H1 (cell line): Measurements from ENCODE around the gene HOMER3. TPM values are rescaled to one million over a fixed set of nuclear protein-coding genes. Genes with fewer than 3 reads are reported as not detected.

Experiments
- CTCF ChIA-PET: fragments of 300-600 bp; sonication (Branson Sonifier 250); formaldehyde crosslinking; loops from one replicate; lab custom pipeline; 2021; ENCODE audit not compliant: partially characterized antibody; lab: Charles Lee
- POLR2A ChIA-PET: fragments of 300-600 bp; sonication (Branson Sonifier 250); formaldehyde crosslinking; loops from one replicate; lab custom pipeline; 2021; ENCODE audit warnings: inconsistent platforms; ENCODE audit not compliant: partially characterized antibody; lab: Charles Lee
- DNase-seq, 2 experiments: peaks; one replicate each; pipeline versions ENCODE4 v3.0.0 to v3.0.0-alpha.2; 2010 to 2022; ENCODE audit warnings: low spot score in 2 of 2, low read depth in 1 of 2, mixed read lengths in 1 of 2
- FAIRE-seq: peaks from 2 replicates; lab custom pipeline; 2011; peaks lifted over from hg19 to GRCh38; lab: Jason Lieb, UNC
- H2AFZ ChIP-seq: 2 replicates; pipeline ENCODE4 v1.8.1; 2012; ENCODE audit warnings: low read length, inconsistent platforms
- H2AK5ac ChIP-seq: 2 replicates; pipeline ENCODE4 v1.6.1; 2013; ENCODE audit warnings: low read depth, low read length
- H2BK120ac ChIP-seq: replicated peaks from 2 replicates; pipeline ENCODE3; 2013; ENCODE audit warnings: low read depth, low read length, inconsistent platforms
- H2BK12ac ChIP-seq: 2 replicates; pipeline ENCODE4 v1.6.1; 2013; ENCODE audit warnings: low read depth, low read length
- H2BK15ac ChIP-seq: 2 replicates; pipeline ENCODE4 v1.6.1; 2013; ENCODE audit warnings: low read length
- H2BK20ac ChIP-seq: 2 replicates; pipeline ENCODE4 v1.6.1; 2013; ENCODE audit warnings: low read length
- H2BK5ac ChIP-seq: 2 replicates; pipeline ENCODE4 v1.6.1; 2013; ENCODE audit warnings: low read depth, low read length
- H3K14ac ChIP-seq: 2 replicates; pipeline ENCODE4 v1.6.1; 2013; ENCODE audit warnings: inconsistent platforms; ENCODE audit not compliant: insufficient read length
- H3K18ac ChIP-seq: 2 replicates; pipeline ENCODE4 v1.6.1; 2013; ENCODE audit warnings: low read length; ENCODE audit errors: extremely low read depth
- H3K23ac ChIP-seq: 2 replicates; pipeline ENCODE4 v1.6.1; 2013; ENCODE audit warnings: inconsistent platforms; ENCODE audit not compliant: insufficient read length
- H3K23me2 ChIP-seq: 2 replicates; pipeline ENCODE4 v1.6.1; 2013; ENCODE audit warnings: low read depth, low read length
- H3K27ac ChIP-seq: 2 replicates; pipeline ENCODE4 v1.6.1; 2011; ENCODE audit warnings: low read depth, low read length, inconsistent platforms
- H3K27me3 ChIP-seq, 4 experiments: replicated peaks in 1 of 4; 1 replicate in 1 of 4; 2 replicates in 3 of 4; pipeline versions ENCODE4 v1.6.1 to v1.8.1; 2011 to 2013; ENCODE audit warnings: low read length in 3 of 4, mild to moderate bottlenecking in 3 of 4, inconsistent platforms in 2 of 4, mixed read lengths in 2 of 4, moderate library complexity in 1 of 4; ENCODE audit not compliant: control insufficient read depth in 3 of 4, insufficient read depth in 3 of 4; ENCODE audit errors: extremely low read depth in 1 of 4
- H3K36me3 ChIP-seq, 4 experiments: 2 replicates each; pipeline versions ENCODE4 v1.6.1 to v1.8.1; 2011 to 2013; ENCODE audit warnings: mild to moderate bottlenecking in 4 of 4, low read length in 3 of 4, moderate library complexity in 2 of 4, control low read depth in 1 of 4, inconsistent platforms in 1 of 4; ENCODE audit not compliant: insufficient read depth in 4 of 4, control insufficient read depth in 2 of 4
- H3K4ac ChIP-seq: replicated peaks from 2 replicates; pipeline ENCODE3; 2013; ENCODE audit warnings: low read length, low read depth, mixed read lengths, inconsistent platforms; ENCODE audit not compliant: insufficient read length
- H3K4me1 ChIP-seq, 4 experiments: replicated peaks in 1 of 4; 1 replicate in 1 of 4; 2 replicates in 3 of 4; pipeline versions ENCODE4 v1.6.1 to v1.8.1; 2011 to 2013; ENCODE audit warnings: low read length in 3 of 4, inconsistent platforms in 2 of 4, mixed read lengths in 1 of 4; ENCODE audit not compliant: insufficient read depth in 4 of 4, control insufficient read depth in 3 of 4
- H3K4me2 ChIP-seq, 2 experiments: 2 replicates each; pipeline versions ENCODE4 v1.6.1 to v1.8.1; 2011 to 2013; ENCODE audit warnings: low read depth in 2 of 2, low read length in 2 of 2, control low read depth in 1 of 2, inconsistent platforms in 1 of 2, mild to moderate bottlenecking in 1 of 2; ENCODE audit not compliant: insufficient read depth in 1 of 2
- H3K4me3 ChIP-seq, 4 experiments: fragments of 200-600, 300-600 bp in 1 of 4; sonication (generic), shearing (Covaris generic), sonication (Bioruptor Twin) in 1 of 4; 2 replicates each; pipeline versions ENCODE4 v1.5.1 to v1.8.1; 2011 to 2016; ENCODE audit warnings: low read length in 4 of 4, low read depth in 3 of 4, control low read depth in 2 of 4, inconsistent platforms in 2 of 4, mild to moderate bottlenecking in 2 of 4, mixed read lengths in 1 of 4, moderate library complexity in 1 of 4; ENCODE audit not compliant: insufficient read depth in 2 of 4; ENCODE audit errors: extremely low read depth in 1 of 4
- H3K56ac ChIP-seq: replicated peaks from 2 replicates; pipeline ENCODE3; 2013; ENCODE audit warnings: low read depth, mild to moderate bottlenecking, mixed read lengths, low read length, inconsistent platforms; ENCODE audit not compliant: insufficient read length
- H3K79me1 ChIP-seq: 2 replicates; pipeline ENCODE4 v1.6.1; 2013; ENCODE audit warnings: low read depth, low read length, control low read depth
- H3K79me2 ChIP-seq, 2 experiments: 2 replicates each; pipeline versions ENCODE4 v1.6.1 to v1.8.1; 2012 to 2013; ENCODE audit warnings: low read length in 2 of 2, mild to moderate bottlenecking in 2 of 2, inconsistent platforms in 1 of 2; ENCODE audit not compliant: insufficient read depth in 2 of 2, control insufficient read depth in 1 of 2
- H3K9ac ChIP-seq, 4 experiments: replicated peaks in 1 of 4; 1 replicate in 1 of 4; 2 replicates in 3 of 4; pipeline versions ENCODE4 v1.6.1 to v1.8.1; 2011 to 2013; ENCODE audit warnings: low read depth in 3 of 4, low read length in 3 of 4, control low read depth in 2 of 4, mild to moderate bottlenecking in 2 of 4, moderate library complexity in 2 of 4, inconsistent platforms in 1 of 4; ENCODE audit errors: extremely low read depth in 1 of 4
- H3K9me3 ChIP-seq, 2 experiments: 2 replicates each; pipeline versions ENCODE4 v1.6.1 to v1.8.1; 2012 to 2013; ENCODE audit warnings: mild to moderate bottlenecking in 2 of 2, moderate library complexity in 2 of 2, control low read depth in 1 of 2, inconsistent platforms in 1 of 2, low read depth in 1 of 2, low read length in 1 of 2, mixed read lengths in 1 of 2; ENCODE audit not compliant: insufficient read depth in 2 of 2
- H4K20me1 ChIP-seq, 2 experiments: replicated peaks in 1 of 2; 2 replicates each; pipeline versions ENCODE3 to v1.8.1; 2011 to 2013; ENCODE audit warnings: inconsistent platforms in 2 of 2, low read length in 2 of 2, mild to moderate bottlenecking in 1 of 2; ENCODE audit not compliant: insufficient read depth in 2 of 2, control insufficient read depth in 1 of 2
- H4K5ac ChIP-seq: 2 replicates; pipeline ENCODE4 v1.6.1; 2013; ENCODE audit warnings: low read length, low read depth, mixed read lengths, inconsistent platforms; ENCODE audit not compliant: insufficient read length
- H4K8ac ChIP-seq: 2 replicates; pipeline ENCODE4 v1.8.0; 2013; ENCODE audit warnings: mild to moderate bottlenecking, moderate library complexity, low read length, inconsistent platforms; ENCODE audit not compliant: insufficient read depth; ENCODE audit errors: extremely low read depth
- H4K91ac ChIP-seq: replicated peaks from 2 replicates; pipeline ENCODE3; 2013; ENCODE audit warnings: low read length, mixed read lengths, inconsistent platforms; ENCODE audit not compliant: insufficient read length
- RXRA ChIP-seq: IDR thresholded peaks from 2 replicates; pipeline ENCODE4 v1.6.1; 2011; ENCODE audit warnings: low read depth, mild to moderate bottlenecking, low read length, moderate library complexity; ENCODE audit not compliant: insufficient read depth
- WGBS, 2 experiments: shearing (Covaris generic) in 1 of 2; methylation state at CpG; one replicate each; pipeline versions ENCODE4 v1.1.6 to v1.1.7; 2013 to 2015; ENCODE audit warnings: low lambda C conversion rate in 2 of 2, mixed read lengths in 2 of 2, inconsistent platforms in 1 of 2, low coverage in 1 of 2, missing lambda C conversion rate in 1 of 2; ENCODE audit not compliant: insufficient replicate concordance in 2 of 2, insufficient coverage in 1 of 2, insufficient read length in 1 of 2; ENCODE audit errors: extremely low coverage in 1 of 2, missing lambda C conversion rate in 1 of 2; 5-methylcytosine and 5-hydroxymethylcytosine counted together
- polyA plus RNA-seq, 7 experiments: library from polyadenylated mRNA; depleted of rRNA in 3 of 7; stranded (reverse) in 5 of 7; unstranded in 2 of 7; fragments of >200 nt in 5 of 7; fragments of 200-250 nt in 2 of 7; gene quantifications; 1 replicate in 5 of 7; 2 replicates in 1 of 7; 4 replicates in 1 of 7; pipeline versions ENCODE4 v1.2.1 to v1.2.3, GENCODE V29; 2011 to 2013; ENCODE audit warnings: missing spikeins in 2 of 7, mixed read lengths in 2 of 7
- total RNA-seq: library from RNA; stranded (reverse); fragmentation: NEBNext Ultra II Directional; extraction: Animal tissue kit (Norgen Biotek cat#: 25700); gene quantifications from 2 replicates; pipeline ENCODE4 v1.2.1, GENCODE V29; 2021

The HOMER3 gene
- total and polyA plus RNA-seq, 2 of the 8 experiments (the other 6 are each of a cell fraction or from before 2014, with no cell fraction given) = 28.3 to 41.6 TPM

DNA sequence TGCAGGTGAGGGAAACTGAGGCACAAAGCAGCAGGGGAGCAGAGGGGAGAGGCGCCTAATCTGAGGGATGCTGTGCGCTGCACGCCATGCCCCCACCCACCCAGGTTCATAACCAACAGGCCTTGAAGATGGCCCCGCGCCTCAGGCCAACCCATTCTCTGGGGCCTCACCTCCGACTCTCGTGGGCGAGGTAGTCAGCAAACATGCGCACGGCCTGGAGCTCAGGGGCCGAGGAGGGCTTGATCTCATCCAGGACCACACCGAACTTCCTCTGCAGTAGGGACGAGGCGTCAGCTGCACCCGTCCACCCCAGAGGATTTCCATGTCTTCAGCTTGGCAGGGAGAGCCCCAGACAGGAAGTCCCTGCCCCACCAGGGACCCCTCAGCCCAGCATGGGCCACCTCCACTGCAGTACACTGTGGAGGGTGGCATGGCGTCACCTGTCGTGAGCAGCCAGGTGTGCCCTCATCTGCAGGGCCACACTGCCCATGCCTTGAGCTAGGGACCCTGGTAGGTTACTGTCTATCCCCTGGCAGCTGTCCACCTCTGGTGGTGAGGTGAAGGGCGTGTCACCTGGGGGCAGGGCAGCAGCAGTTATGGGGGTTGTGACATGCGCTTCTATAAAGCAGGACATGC is 30.1 kb downstream of the HOMER3 start:
- no peak overlapping the region for H3K4me2 ChIP-seq
- no peak overlapping the region for H2BK20ac ChIP-seq
- no peak overlapping the region for H3K4ac ChIP-seq
- H2BK5ac ChIP-seq = no peak overlapping the region
- H3K9ac ChIP-seq = no peak overlapping the region
- no peak overlapping the region for H3K4me3 ChIP-seq
- no peak for DNase-seq
- 94% methylated on average over 19 of the region's 19 CpGs; no CpG with 5 or more reads in 1 of the 2 experiments for WGBS, 2 experiments
- no peaks in the 10 kb centered on the region for H3K27me3 ChIP-seq
- no peaks in the 10 kb centered on the region for H3K4me1 ChIP-seq
- no peak for FAIRE-seq
- ChIA-PET CTCF (interaction anchor here (1.2 to 2.1 kb wide), 2 partner anchors 12 to 89 kb away, joined by 4 to 6 read pairs; no protein-coding TSS in a partner anchor), POLR2A (interaction anchor here (0.7 to 3.2 kb wide), 3 partner anchors 8 to 13 kb away, joined by 3 to 13 read pairs (median 9); partner anchors contain the start of genes COPE and DDX49)
- no peak overlapping the region for H2BK12ac ChIP-seq
- H2BK120ac ChIP-seq = no peak overlapping the region
- no peak overlapping the region for H4K8ac ChIP-seq
- H2AFZ ChIP-seq = no peak overlapping the region
- peaks cover 0 to 4% of the 10 kb centered on the region in 2 experiments; a peak in 1 of 4 replicates for H3K79me2 ChIP-seq
- no peak overlapping the region for H3K18ac ChIP-seq
- no peaks in the 10 kb centered on the region for H3K9me3 ChIP-seq
- H2BK15ac ChIP-seq = no peak overlapping the region
- H3K56ac ChIP-seq = no peak overlapping the region
- no peak overlapping the region for H3K23ac ChIP-seq
- no peak for TF ChIP-seq RXRA
- peaks cover 6 to 28% of the 10 kb centered on the region in 2 experiments for H4K20me1 ChIP-seq
- peaks cover 8% of the 10 kb centered on the region for H3K79me1 ChIP-seq
- no peaks in the 10 kb centered on the region for H3K23me2 ChIP-seq
- no peak overlapping the region for H4K5ac ChIP-seq
- no peak overlapping the region for H4K91ac ChIP-seq
- no peak overlapping the region for H3K14ac ChIP-seq
- H3K36me3 ChIP-seq = peaks cover 0 to 26% (median 7%) of the 10 kb centered on the region in 4 experiments; a peak in 4 of 8 replicates
- H2AK5ac ChIP-seq = no peak overlapping the region
- no peak overlapping the region for H3K27ac ChIP-seq
